IPS-15b (cell line): Measurements from ENCODE around the gene NCKAP5.

Source experiments
- H3K27me3 ChIP-seq: one replicate; pipeline ENCODE4 v1.6.1; 2013; ENCODE audit warnings: low read length; ENCODE audit not compliant: control insufficient read depth, insufficient read depth
- H3K36me3 ChIP-seq: one replicate; pipeline ENCODE4 v1.6.1; 2013; ENCODE audit warnings: low read length; ENCODE audit not compliant: control insufficient read depth, insufficient read depth
- H3K4me1 ChIP-seq: one replicate; pipeline ENCODE4 v1.6.1; 2013; ENCODE audit warnings: mild to moderate bottlenecking, low read length; ENCODE audit not compliant: control insufficient read depth, insufficient read depth
- H3K4me3 ChIP-seq: one replicate; pipeline ENCODE4 v1.5.1; 2013; ENCODE audit warnings: low read depth, low read length
- H3K9ac ChIP-seq: one replicate; pipeline ENCODE4 v1.6.1; 2013; ENCODE audit warnings: low read depth, mild to moderate bottlenecking, low read length
- H3K9me3 ChIP-seq: one replicate; pipeline ENCODE4 v1.6.1; 2013; ENCODE audit warnings: mild to moderate bottlenecking, low read length; ENCODE audit not compliant: control insufficient read depth, insufficient read depth

The NCKAP5 gene

DNA sequence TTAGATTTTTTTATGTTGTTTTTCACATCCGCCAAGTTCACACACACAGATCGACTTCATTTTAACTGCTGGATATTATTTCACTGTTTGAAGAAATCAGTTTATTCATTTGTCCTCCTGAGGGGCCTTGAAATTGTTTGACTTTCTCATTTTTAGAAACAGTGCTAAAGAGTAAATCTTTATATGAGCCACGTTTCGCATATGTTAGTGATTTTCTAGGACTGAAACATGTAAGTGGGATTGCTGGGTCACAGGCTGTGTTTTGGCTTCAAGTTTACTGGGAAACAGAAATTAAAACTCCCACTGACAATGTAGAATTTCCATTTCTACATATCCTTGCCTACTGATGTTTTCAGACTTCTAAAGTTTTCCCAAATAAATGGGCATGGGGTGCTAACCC lies 363.8 kb downstream of the NCKAP5 start:
- H3K4me3 ChIP-seq = no peak overlapping the region

DNA sequence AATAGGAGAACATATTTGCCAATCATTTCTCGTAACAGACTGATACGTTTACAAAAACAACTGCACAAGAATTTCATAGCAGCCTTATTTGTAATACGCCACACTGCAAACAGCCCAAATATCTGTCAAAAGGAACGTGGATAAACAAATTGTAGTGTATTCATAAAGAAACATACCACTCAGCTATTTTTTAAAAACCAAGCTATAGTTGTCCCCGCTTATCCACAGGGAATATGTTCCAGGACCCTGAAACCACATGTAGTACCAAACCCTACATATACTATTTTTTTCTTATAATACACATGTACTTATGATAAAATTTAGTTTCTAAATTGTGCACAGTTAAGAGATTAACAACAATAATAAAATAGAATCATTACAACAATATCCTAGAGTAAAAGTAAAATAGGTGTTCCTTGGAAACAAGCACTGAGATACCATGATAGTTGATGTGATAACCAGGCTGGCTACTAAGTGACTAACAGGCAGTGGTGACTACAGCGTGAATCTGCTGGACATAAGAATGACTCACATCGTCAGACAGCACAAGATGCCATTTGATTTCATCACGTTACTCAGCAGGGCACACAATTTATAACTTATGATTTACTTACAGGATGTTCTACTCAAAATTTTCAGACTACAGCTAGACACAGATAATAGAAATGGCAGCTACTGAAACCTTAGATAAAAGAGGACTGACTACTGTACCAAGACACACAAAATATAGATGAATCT lies 367.4 kb downstream of the NCKAP5 start:
- H3K4me1 ChIP-seq = no peaks in the 10 kb centered on the region
- H3K9ac ChIP-seq = no peak overlapping the region
- no peak overlapping the region for H3K4me3 ChIP-seq
- no peaks in the 10 kb centered on the region for H3K9me3 ChIP-seq
- H3K36me3 ChIP-seq = no peaks in the 10 kb centered on the region
- no peaks in the 10 kb centered on the region for H3K27me3 ChIP-seq

More for the DNA sequence above, 363.8 kb downstream of the NCKAP5 start:
- H3K9ac ChIP-seq = no peak overlapping the region
- H3K9me3 ChIP-seq = no peaks in the 10 kb centered on the region
- H3K4me1 ChIP-seq = no peaks in the 10 kb centered on the region
- H3K27me3 ChIP-seq = no peaks in the 10 kb centered on the region
- no peaks in the 10 kb centered on the region for H3K36me3 ChIP-seq

DNA sequence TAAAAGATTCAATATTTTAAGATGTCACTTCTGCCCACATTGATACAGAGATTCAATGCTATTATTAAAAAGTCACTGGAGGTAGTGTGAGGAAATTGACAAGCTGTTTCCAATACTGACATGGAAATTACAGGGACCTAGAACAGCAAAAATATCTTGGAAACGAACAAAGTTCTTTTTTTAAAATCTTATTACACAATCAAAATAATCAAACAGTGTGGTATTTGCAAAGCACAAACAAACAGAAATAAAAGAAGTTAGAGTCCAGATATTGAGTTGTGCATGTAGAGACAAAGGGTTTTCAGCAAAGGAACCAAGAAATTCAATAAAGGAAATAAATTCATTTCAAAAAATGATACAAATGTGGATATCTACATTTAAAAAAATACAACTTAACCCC lies 369.6 kb downstream of the NCKAP5 start:
- Histone ChIP-seq H3K4me1 (no peaks in the 10 kb centered on the region), H3K36me3 (no peaks in the 10 kb centered on the region), H3K9ac (no peak overlapping the region), H3K9me3 (no peaks in the 10 kb centered on the region), H3K27me3 (no peaks in the 10 kb centered on the region), H3K4me3 (no peak overlapping the region)

DNA sequence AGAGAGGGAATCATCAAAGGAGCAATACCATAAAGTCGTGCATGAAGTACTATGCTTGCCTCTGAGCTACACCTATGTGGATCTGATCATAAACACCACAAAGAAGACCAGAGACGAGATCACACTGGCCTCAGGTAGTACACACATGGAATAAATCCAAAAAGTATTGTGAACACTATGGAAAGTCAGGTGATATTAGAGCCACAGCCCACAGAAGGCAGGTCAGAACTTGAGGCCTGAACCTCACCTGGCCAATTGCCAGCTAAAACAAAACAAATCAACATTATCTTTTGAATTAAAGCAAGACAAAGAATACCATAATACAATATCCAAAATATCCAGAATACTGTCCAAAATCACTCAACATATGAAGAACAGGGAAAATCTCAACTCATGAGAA lies 371.1 kb downstream of the NCKAP5 start:
- Histone ChIP-seq H3K4me1 (no peaks in the 10 kb centered on the region), H3K27me3 (no peaks in the 10 kb centered on the region), H3K9ac (no peak overlapping the region), H3K4me3 (no peak overlapping the region), H3K9me3 (no peaks in the 10 kb centered on the region), H3K36me3 (no peaks in the 10 kb centered on the region)

DNA sequence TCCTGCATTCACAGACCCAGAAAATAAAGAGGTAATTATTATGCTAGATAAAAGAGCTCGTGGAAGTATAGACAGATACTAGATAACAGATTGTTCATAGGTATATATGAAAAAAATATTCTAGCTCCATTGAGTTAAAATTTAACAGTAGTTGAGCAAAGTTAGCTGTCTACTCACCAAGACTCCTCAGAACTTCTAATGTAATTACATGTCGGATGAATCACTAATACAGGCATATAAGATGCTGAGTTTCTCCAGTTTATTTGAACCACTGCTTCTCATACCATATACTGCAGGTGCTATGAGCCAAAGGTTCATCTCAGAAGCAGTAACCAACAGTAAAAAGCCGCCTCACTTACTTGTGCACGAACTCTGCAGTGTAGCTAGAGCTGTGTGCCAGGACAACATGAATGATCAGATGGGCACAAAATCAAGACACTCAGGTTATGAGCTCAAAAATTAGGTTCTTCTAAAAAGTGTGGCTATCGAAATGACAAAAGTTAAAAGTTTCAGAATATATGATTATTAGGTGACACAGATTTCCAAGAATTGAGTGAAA lies 373.4 kb downstream of the NCKAP5 start:
- Histone ChIP-seq H3K9me3 (no peaks in the 10 kb centered on the region), H3K27me3 (no peaks in the 10 kb centered on the region), H3K36me3 (no peaks in the 10 kb centered on the region), H3K9ac (no peak overlapping the region), H3K4me3 (no peak overlapping the region), H3K4me1 (no peaks in the 10 kb centered on the region)

DNA sequence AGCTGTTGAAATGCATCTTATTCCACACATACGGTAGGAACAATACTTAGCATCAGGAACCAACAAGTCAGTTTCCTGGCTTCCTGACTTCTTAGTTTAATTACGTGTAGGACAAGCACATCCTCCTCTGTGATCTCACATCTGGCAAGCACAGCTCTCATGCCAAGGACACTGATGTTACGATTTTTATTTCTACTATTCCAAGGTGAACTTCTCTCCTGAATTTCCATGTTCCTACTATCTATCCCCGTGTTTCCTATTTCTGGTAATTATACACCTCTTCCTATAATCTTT lies 374.0 kb downstream of the NCKAP5 start:
- no peak overlapping the region for H3K4me3 ChIP-seq
- no peak overlapping the region for H3K9ac ChIP-seq
- no peaks in the 10 kb centered on the region for H3K9me3 ChIP-seq
- H3K36me3 ChIP-seq = no peaks in the 10 kb centered on the region
- no peaks in the 10 kb centered on the region for H3K4me1 ChIP-seq
- H3K27me3 ChIP-seq = no peaks in the 10 kb centered on the region

DNA sequence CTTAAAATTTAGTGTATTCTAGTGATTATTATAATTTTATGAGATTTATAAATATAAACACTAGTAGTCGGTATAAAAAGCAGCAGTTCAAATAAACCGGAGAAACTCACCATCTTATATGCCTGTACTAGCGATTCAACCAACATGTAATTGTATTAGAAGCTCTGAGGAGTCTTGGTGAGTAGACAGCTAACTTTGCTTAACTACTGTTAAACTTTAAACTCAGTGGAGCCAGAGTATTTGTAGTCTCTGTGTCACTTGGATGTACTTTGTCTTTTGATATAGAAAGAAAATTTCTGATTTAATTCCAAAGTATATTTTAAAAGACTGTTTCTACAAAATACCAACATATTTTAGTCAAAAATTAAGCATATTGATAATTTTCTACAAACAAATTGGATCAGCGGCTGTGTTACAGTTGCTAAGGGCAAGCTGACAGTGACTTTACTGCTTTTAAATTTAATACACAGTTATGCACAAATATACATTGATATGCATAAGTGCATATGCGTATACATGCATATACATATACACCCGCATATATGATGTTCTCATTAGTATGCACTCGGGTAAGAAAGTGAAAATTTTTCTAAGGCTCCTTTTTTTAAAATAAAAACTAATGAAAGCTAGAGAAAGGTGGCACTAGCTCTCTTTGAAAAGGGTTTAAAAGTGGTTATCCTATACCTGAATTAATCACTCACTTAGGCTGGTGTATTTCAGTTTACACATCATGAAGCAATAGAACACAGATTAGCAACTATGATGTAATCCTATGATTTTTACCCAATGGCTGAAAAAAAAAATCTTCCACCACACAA lies 374.5 kb downstream of the NCKAP5 start:
- Histone ChIP-seq H3K4me1 (no peaks in the 10 kb centered on the region), H3K36me3 (no peaks in the 10 kb centered on the region), H3K27me3 (no peaks in the 10 kb centered on the region), H3K9me3 (no peaks in the 10 kb centered on the region), H3K9ac (no peak overlapping the region), H3K4me3 (no peak overlapping the region)

DNA sequence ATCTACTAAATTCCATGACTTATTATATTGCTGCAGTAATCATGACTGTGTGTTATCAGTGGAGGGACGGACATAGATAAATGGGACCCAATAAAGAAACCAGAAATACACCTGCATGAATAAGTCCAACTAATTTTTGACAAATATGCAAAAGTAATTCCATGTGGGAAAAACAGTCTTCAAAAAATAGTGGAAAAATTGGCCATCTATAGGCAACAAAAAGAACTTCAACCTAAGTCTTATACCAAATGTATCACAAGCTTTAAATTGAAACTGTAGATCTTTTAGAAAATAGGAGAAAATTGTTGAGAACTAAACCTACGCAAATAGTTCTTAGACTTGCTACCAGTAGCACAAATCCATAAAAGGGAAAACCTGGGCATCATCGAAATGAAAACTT lies 376.2 kb downstream of the NCKAP5 start:
- Histone ChIP-seq H3K4me3 (no peak overlapping the region), H3K9ac (no peak overlapping the region), H3K27me3 (no peaks in the 10 kb centered on the region), H3K9me3 (no peaks in the 10 kb centered on the region), H3K4me1 (no peaks in the 10 kb centered on the region), H3K36me3 (no peaks in the 10 kb centered on the region)

DNA sequence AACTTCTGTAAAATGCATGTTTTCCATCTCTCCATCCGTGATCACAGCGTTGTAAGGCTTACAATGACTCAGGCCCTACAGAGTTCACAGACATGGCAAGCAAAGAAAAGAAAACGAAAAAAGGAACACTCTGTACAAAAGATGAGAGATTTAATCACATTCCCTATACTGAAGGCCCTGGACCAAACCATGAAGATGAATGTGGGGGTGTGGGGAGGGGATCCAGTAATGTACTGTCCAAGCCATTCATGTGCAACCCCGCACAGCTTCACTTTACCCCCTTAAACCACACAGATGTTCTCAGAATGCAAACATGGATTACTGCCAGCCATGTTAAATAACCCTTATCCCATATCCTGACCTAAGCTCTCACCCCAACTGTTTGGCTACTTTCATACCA lies 391.1 kb downstream of the NCKAP5 start:
- H3K27me3 ChIP-seq = no peaks in the 10 kb centered on the region
- no peak overlapping the region for H3K9ac ChIP-seq
- no peak overlapping the region for H3K4me3 ChIP-seq
- no peaks in the 10 kb centered on the region for H3K36me3 ChIP-seq
- no peaks in the 10 kb centered on the region for H3K9me3 ChIP-seq
- no peaks in the 10 kb centered on the region for H3K4me1 ChIP-seq

DNA sequence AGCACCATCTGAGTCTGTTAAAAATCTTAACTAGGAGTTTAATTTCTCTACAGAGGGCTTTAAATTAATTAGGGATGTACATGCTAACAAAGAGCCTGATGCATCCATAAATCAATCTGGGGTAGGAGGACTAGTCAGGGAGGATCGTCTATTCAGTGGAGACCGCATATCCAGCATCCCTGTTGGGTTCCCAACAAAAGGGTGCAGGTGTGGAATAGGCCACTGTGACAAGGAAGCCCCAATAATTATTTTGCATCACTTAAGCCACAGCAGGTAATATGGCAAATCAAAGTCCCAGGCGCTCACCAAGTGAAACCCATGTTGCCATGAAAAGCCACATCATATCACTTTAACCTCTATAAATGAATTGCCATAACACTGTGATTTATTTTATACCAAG lies 392.3 kb downstream of the NCKAP5 start:
- H3K9ac ChIP-seq = no peak overlapping the region
- no peaks in the 10 kb centered on the region for H3K9me3 ChIP-seq
- H3K4me1 ChIP-seq = no peaks in the 10 kb centered on the region
- no peak overlapping the region for H3K4me3 ChIP-seq
- H3K27me3 ChIP-seq = no peaks in the 10 kb centered on the region
- H3K36me3 ChIP-seq = no peaks in the 10 kb centered on the region

DNA sequence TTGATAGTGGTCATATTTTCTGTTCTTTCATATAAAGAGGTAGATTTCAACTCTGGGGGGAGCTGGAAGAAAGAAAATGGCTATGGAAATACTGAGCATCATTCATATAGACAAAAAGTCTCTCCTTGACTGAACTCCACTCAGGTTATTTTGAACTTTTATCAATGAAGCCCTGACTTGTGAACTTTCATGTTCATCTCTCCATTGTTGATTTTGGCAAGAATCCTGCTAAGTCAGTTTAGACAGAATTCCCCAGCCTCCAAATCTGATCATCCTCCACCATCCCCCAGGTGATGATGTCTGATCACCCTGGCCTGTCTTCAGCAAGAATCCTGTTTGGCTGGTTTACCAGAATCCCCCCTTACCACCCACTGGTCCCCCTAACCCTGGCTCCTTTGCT lies 395.0 kb downstream of the NCKAP5 start:
- no peaks in the 10 kb centered on the region for H3K4me1 ChIP-seq
- H3K4me3 ChIP-seq = no peak overlapping the region
- no peak overlapping the region for H3K9ac ChIP-seq
- no peaks in the 10 kb centered on the region for H3K36me3 ChIP-seq
- H3K27me3 ChIP-seq = no peaks in the 10 kb centered on the region
- no peaks in the 10 kb centered on the region for H3K9me3 ChIP-seq

DNA sequence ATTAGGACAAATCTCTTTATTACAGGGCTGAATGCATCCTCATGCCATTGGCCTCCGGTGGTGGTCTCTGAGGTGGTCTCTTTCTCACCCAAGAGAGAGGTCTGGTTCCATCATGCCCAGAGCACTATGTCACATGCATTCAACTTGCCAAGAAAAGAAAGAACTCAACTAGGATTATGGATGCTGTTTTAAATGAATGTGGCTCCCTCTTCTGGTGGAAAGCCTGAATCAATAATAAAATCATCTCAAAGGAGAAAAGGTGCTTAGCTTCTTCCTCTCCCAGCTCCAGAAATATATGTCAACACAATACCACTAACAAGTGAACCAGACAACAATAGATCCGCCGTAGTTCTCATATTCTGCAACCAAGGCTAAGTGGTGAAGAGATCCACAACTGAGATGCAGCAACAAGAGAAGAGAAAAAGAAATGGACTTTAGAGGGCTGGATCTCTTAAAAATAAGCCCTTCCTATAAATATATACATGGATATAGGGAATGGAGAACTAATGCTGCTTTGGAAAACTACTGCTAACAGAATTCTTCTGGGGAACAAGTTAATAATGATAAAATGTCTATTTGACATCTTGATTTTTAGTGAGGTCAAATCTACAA lies 396.8 kb downstream of the NCKAP5 start:
- H3K4me1 ChIP-seq = no peaks in the 10 kb centered on the region

More for the DNA sequence above, 396.8 kb downstream of the NCKAP5 start:
- H3K27me3 ChIP-seq = no peaks in the 10 kb centered on the region
- H3K9ac ChIP-seq = no peak overlapping the region
- H3K9me3 ChIP-seq = no peaks in the 10 kb centered on the region
- H3K4me3 ChIP-seq = no peak overlapping the region
- H3K36me3 ChIP-seq = no peaks in the 10 kb centered on the region
